Suprapubic skin (tissue), 4 donors: Measurements from ENCODE around the gene ORC2.

ENCODE experiments used
- POLR2A ChIP-seq, 2 donors: fragments of 450-650 bp; IDR thresholded peaks; one replicate each; pipeline ENCODE4 v1.6.1; 2017; ENCODE audit warnings: antibody characterized with exemption in 2 of 2, mild to moderate bottlenecking in 2 of 2, moderate library complexity in 2 of 2
- POLR2AphosphoS5 ChIP-seq, 3 donors: sonication (generic); formaldehyde crosslinking; IDR thresholded peaks; one replicate each; pipeline ENCODE4 v1.6.1; 2017; ENCODE audit warnings: antibody characterized with exemption in 3 of 3

GRCh38 chr2:200985799-200986198, 22.3 kb upstream of the ORC2 start:
- TF ChIP-seq POLR2AphosphoS5 (IDR thresholded peaks at IDR 0.05) = no peak
- no peak for TF ChIP-seq POLR2A (IDR thresholded peaks at IDR 0.05)
